H1 (cell line): ENCODE measurements around the gene PPP1R13B. TPM values are rescaled to one million over a fixed set of nuclear protein-coding genes. Genes with fewer than 3 reads are reported as not detected.

ENCODE experiments used
- CBX8 ChIP-seq: fragments of 300-800, 300-1000 bp; sonication (generic); IDR thresholded peaks from 2 replicates; pipeline ENCODE4 v1.7.1; 2016; ENCODE audit warnings: low read depth, low read length, borderline replicate concordance
- MAX ChIP-seq: IDR thresholded peaks from 2 replicates; pipeline ENCODE4 v1.6.1; 2012; ENCODE audit warnings: inconsistent platforms
- polyA plus RNA-seq, 7 experiments: library from polyadenylated mRNA; depleted of rRNA in 3 of 7; stranded (reverse) in 5 of 7; unstranded in 2 of 7; fragments of >200 nt in 5 of 7; fragments of 200-250 nt in 2 of 7; gene quantifications; 1 replicate in 5 of 7; 2 replicates in 1 of 7; 4 replicates in 1 of 7; pipeline versions ENCODE4 v1.2.1 to v1.2.3, GENCODE V29; 2011 to 2013; ENCODE audit warnings: missing spikeins in 2 of 7, mixed read lengths in 2 of 7
- total RNA-seq: library from RNA; stranded (reverse); fragmentation: NEBNext Ultra II Directional; extraction: Animal tissue kit (Norgen Biotek cat#: 25700); gene quantifications from 2 replicates; pipeline ENCODE4 v1.2.1, GENCODE V29; 2021
- TF ChIP-seq, protein P1 (sequence below): fragments of 300-600 bp; sonication (generic); IDR thresholded peaks from 2 replicates; pipeline ENCODE4 v1.7.1; 2012; ENCODE audit warnings: low read length, moderate library complexity, mild to moderate bottlenecking, inconsistent platforms; ENCODE audit not compliant: insufficient replicate concordance

The PPP1R13B gene
- total and polyA plus RNA-seq, 2 of the 8 experiments (the other 6 are each of a cell fraction or from before 2014, with no cell fraction given): 2.6 to 8.9 TPM

- TF ChIP-seq, protein P1, sequence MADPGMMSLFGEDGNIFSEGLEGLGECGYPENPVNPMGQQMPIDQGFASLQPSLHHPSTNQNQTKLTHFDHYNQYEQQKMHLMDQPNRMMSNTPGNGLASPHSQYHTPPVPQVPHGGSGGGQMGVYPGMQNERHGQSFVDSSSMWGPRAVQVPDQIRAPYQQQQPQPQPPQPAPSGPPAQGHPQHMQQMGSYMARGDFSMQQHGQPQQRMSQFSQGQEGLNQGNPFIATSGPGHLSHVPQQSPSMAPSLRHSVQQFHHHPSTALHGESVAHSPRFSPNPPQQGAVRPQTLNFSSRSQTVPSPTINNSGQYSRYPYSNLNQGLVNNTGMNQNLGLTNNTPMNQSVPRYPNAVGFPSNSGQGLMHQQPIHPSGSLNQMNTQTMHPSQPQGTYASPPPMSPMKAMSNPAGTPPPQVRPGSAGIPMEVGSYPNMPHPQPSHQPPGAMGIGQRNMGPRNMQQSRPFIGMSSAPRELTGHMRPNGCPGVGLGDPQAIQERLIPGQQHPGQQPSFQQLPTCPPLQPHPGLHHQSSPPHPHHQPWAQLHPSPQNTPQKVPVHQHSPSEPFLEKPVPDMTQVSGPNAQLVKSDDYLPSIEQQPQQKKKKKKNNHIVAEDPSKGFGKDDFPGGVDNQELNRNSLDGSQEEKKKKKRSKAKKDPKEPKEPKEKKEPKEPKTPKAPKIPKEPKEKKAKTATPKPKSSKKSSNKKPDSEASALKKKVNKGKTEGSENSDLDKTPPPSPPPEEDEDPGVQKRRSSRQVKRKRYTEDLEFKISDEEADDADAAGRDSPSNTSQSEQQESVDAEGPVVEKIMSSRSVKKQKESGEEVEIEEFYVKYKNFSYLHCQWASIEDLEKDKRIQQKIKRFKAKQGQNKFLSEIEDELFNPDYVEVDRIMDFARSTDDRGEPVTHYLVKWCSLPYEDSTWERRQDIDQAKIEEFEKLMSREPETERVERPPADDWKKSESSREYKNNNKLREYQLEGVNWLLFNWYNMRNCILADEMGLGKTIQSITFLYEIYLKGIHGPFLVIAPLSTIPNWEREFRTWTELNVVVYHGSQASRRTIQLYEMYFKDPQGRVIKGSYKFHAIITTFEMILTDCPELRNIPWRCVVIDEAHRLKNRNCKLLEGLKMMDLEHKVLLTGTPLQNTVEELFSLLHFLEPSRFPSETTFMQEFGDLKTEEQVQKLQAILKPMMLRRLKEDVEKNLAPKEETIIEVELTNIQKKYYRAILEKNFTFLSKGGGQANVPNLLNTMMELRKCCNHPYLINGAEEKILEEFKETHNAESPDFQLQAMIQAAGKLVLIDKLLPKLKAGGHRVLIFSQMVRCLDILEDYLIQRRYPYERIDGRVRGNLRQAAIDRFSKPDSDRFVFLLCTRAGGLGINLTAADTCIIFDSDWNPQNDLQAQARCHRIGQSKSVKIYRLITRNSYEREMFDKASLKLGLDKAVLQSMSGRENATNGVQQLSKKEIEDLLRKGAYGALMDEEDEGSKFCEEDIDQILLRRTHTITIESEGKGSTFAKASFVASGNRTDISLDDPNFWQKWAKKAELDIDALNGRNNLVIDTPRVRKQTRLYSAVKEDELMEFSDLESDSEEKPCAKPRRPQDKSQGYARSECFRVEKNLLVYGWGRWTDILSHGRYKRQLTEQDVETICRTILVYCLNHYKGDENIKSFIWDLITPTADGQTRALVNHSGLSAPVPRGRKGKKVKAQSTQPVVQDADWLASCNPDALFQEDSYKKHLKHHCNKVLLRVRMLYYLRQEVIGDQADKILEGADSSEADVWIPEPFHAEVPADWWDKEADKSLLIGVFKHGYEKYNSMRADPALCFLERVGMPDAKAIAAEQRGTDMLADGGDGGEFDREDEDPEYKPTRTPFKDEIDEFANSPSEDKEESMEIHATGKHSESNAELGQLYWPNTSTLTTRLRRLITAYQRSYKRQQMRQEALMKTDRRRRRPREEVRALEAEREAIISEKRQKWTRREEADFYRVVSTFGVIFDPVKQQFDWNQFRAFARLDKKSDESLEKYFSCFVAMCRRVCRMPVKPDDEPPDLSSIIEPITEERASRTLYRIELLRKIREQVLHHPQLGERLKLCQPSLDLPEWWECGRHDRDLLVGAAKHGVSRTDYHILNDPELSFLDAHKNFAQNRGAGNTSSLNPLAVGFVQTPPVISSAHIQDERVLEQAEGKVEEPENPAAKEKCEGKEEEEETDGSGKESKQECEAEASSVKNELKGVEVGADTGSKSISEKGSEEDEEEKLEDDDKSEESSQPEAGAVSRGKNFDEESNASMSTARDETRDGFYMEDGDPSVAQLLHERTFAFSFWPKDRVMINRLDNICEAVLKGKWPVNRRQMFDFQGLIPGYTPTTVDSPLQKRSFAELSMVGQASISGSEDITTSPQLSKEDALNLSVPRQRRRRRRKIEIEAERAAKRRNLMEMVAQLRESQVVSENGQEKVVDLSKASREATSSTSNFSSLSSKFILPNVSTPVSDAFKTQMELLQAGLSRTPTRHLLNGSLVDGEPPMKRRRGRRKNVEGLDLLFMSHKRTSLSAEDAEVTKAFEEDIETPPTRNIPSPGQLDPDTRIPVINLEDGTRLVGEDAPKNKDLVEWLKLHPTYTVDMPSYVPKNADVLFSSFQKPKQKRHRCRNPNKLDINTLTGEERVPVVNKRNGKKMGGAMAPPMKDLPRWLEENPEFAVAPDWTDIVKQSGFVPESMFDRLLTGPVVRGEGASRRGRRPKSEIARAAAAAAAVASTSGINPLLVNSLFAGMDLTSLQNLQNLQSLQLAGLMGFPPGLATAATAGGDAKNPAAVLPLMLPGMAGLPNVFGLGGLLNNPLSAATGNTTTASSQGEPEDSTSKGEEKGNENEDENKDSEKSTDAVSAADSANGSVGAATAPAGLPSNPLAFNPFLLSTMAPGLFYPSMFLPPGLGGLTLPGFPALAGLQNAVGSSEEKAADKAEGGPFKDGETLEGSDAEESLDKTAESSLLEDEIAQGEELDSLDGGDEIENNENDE: no peak
- TF ChIP-seq CBX8: no peak
- no peak for TF ChIP-seq MAX
Observed at GRCh38 chr14:103692871-103693270, 154.5 kb downstream of the PPP1R13B start (continued).
